HG02571 (cell line): ENCODE data around the gene CCDC197.

Experiments used
- ATAC-seq: cut with Tn5 transposase; IDR thresholded peaks from one replicate; pipeline ENCODE4 v1.9.1; 2021; ENCODE audit warnings: mild to moderate bottlenecking, moderate library complexity; ENCODE audit not compliant: unreplicated experiment

Gene CCDC197

GRCh38 chr14:94022532-94023411 lies 25.7 kb downstream of the CCDC197 start:
- ATAC-seq: no peak

- ATAC-seq: no peak
These were observed 27.4 kb downstream of the CCDC197 start for GRCh38 chr14:94024549-94024948.

- ATAC-seq: no peak
These were observed 28.6 kb downstream of the CCDC197 start for GRCh38 chr14:94025720-94026119.

GRCh38 chr14:94026173-94026888 lies 29.2 kb downstream of the CCDC197 start, which contains the start of gene OTUB2:
Gene OTUB2 (plus strand): TSS chr14:94026340. CDS start chr14:94026538, 198 bp downstream.
- peak; percentile 98 for ATAC-seq

- ATAC-seq: no peak
These were observed 29.9 kb downstream of the CCDC197 start for GRCh38 chr14:94026889-94027469.

- ATAC-seq: no peak
These were observed 30.7 kb downstream of the CCDC197 start for GRCh38 chr14:94027566-94028449.

GRCh38 chr14:94028450-94028826 lies 31.3 kb downstream of the CCDC197 start:
- ATAC-seq: no peak

GRCh38 chr14:94029265-94029664 lies 32.2 kb downstream of the CCDC197 start:
- ATAC-seq: no peak

- no peak for ATAC-seq
These were observed 32.6 kb downstream of the CCDC197 start for GRCh38 chr14:94029671-94030203.

- ATAC-seq: no peak
These were observed 33.5 kb downstream of the CCDC197 start for GRCh38 chr14:94030571-94030970.

- ATAC-seq: no peak
These were observed 34.2 kb downstream of the CCDC197 start for GRCh38 chr14:94031161-94031882.

GRCh38 chr14:94031883-94032279 lies 34.8 kb downstream of the CCDC197 start:
- ATAC-seq: no peak

- no peak for ATAC-seq
These were observed 37.8 kb downstream of the CCDC197 start for GRCh38 chr14:94034886-94035285.

- no peak for ATAC-seq
These were observed 39.4 kb downstream of the CCDC197 start for GRCh38 chr14:94036313-94037167.

- ATAC-seq: no peak
These were observed 40.9 kb downstream of the CCDC197 start for GRCh38 chr14:94037954-94038353.

- ATAC-seq: no peak
These were observed 41.4 kb downstream of the CCDC197 start for GRCh38 chr14:94038510-94038909.

- no peak for ATAC-seq
These were observed 42.0 kb downstream of the CCDC197 start for GRCh38 chr14:94038921-94039629.

- no peak for ATAC-seq
These were observed 43.1 kb downstream of the CCDC197 start for GRCh38 chr14:94040247-94040646.
